ENCODE measurements around the gene DNAJC2. TPM values are rescaled to one million over a fixed set of nuclear protein-coding genes. Genes with fewer than 3 reads are reported as not detected.
A peak's percentile ranks its signal among the peaks of the same experiment; 100 is the strongest.
"Not testable (repeated sequence)": the region's sequence is repeated elsewhere in the genome, so short reads cannot be mapped to it uniquely, and the experiment has no call there.

DNAJC2 gene
- total and polyA plus RNA-seq, 11 donors = 6.9 to 24.5 (median 13.6) TPM

- H3K4me1 ChIP-seq = peaks cover 0 to 20% (median 1%) of the 10 kb centered on the region in 12 donors
- TF ChIP-seq CTCF (IDR thresholded peaks at IDR 0.05) = peak in 4 of 12 donors; percentile 8 to 31 (median 13)
- WGBS, 4 donors = 48 to 56% (median 48%) methylated on average over 3 of the region's 3 CpGs
- ATAC-seq; H3K27me3 ChIP-seq; H3K4me3 ChIP-seq; H3K9me3 ChIP-seq; DNase-seq; H3K36me3 ChIP-seq; H3K27ac ChIP-seq; intact Hi-C loops (cut with DNase I): not testable (repeated sequence)
Observed at GRCh38 chr7:103282802-103283427, 61.7 kb downstream of the DNAJC2 start.

DNA sequence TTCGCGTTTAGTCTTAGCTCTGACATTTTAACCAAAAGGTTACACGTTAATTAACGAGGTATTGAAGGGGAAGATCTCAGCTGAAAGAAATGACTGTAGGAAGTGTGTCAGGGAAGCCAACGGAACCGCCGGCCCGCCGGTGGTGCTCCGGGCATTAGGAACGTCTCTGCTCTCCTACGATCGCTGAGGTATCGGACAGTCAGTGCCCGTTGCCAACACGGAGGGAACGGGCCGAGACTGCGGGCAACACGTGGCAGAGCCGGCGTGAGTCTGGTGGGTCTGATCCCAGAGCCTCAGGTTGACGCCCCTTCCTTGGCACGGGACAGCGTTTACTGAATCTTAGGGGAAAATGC lies 63.8 kb downstream of the DNAJC2 start:
- H3K36me3 ChIP-seq; H3K27me3 ChIP-seq; H3K9me3 ChIP-seq; intact Hi-C loops (cut with DNase I): not testable (repeated sequence)
- Histone ChIP-seq H3K27ac (peak overlapping the region in 10 of 12 donors; percentile 3 to 69 (median 54)), H3K4me1 (peaks cover 0 to 20% (median 1%) of the 10 kb centered on the region in 12 donors), H3K4me3 (peak overlapping the region; percentile 31 to 83 (median 60))
- ATAC-seq (peak in 3 of 4 donors; percentile 30 to 51 (median 36)), DNase-seq (peak in 3 of 5 donors; percentile 19 to 61 (median 26))
- 0 to 1% (median 1%) methylated on average over 25 of the region's 25 CpGs for whole genome bisulfite sequencing, 4 donors

DNA sequence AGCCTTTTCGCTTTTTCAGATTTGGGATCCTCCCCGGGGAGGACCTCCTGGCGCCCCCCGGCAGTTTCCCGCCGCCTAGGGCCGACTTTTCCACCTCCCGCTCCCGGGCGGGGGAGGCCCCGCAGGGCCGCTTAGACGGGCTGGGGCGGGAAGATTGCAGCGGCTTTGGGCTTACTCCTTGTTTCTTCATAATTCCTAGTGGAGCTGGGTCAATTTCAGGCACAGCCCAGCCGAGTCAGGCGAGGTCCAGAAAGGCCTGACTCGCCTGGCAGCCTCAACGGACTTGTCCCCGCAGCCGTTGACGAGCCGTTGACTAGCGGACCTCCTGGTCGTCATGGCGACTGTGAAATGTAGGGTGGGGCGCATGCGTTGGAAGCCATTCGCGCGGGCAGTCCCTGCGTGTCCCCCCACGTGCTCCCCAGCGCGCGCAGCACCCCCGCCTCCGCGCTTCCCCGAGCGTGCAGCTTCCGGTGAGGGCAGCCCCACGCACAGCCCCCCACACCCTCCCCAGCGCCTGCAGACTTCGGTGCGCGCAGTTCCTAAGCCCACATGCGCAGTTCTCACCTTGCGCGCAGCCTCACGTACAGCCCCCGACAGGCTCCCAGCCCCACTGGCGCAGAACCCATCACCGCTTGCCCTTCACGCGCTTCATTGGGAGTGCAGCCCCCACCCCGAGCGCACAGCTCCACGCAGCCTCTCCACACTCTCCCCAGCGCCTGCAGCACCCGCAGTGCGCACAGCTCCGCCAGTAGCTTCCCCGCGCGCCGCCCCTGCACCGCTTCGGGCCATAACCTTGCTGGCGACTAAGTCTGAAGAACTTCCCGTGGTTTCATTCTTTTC lies 64.4 kb downstream of the DNAJC2 start:
- H3K36me3 ChIP-seq; H3K9me3 ChIP-seq; H3K27me3 ChIP-seq; intact Hi-C loops (cut with DNase I): not testable (repeated sequence)
- 0 to 1% (median 1%) methylated on average over 45 to 71 of the region's 71 CpGs for WGBS, 4 donors
- peak overlapping the region in 10 of 12 donors; percentile 3 to 69 (median 54) for H3K27ac ChIP-seq
- ATAC-seq (peak; percentile 78 to 92 (median 90)), DNase-seq (peak; percentile 60 to 88 (median 72))
- peak overlapping the region; percentile 31 to 83 (median 60) for H3K4me3 ChIP-seq
- H3K4me1 ChIP-seq = peaks cover 0 to 20% (median 1%) of the 10 kb centered on the region in 12 donors

DNA sequence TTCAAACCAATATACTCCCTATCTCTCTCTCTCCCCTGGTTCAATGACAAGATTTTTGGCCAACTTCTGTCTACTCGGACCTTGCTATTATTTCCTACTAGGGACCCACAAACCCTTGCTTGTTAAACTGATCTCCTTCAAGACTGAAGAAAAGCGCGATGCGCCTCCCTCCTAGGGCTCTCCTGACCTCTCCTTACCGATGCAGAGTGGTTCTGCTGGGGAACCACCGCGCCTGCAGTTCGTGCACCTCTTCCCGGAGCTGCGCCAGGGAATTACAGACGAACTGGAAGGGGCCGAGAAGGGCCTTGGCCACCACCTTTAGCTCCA lies 65.0 kb downstream of the DNAJC2 start:
- DNase-seq; H3K36me3 ChIP-seq; intact Hi-C loops (cut with DNase I); H3K9me3 ChIP-seq; H3K27me3 ChIP-seq: not testable (repeated sequence)
- Histone ChIP-seq H3K4me1 (peaks cover 0 to 20% (median 1%) of the 10 kb centered on the region in 12 donors), H3K27ac (peak overlapping the region in 5 of 12 donors; percentile 32 to 68 (median 53)), H3K4me3 (peak overlapping the region; percentile 31 to 83 (median 60))
- peak; percentile 15 to 61 (median 45) for ATAC-seq
- WGBS, 4 donors = 0 to 2% (median 1%) methylated on average over 8 to 12 of the region's 12 CpGs

GRCh38 chr7:103278195-103278594 lies 66.4 kb downstream of the DNAJC2 start:
- H3K27me3 ChIP-seq; intact Hi-C loops (cut with DNase I); H3K4me3 ChIP-seq; H3K9me3 ChIP-seq; H3K27ac ChIP-seq; ATAC-seq; DNase-seq; H3K36me3 ChIP-seq: not testable (repeated sequence)
- 65 to 82% (median 74%) methylated on average over 2 of the region's 2 CpGs for WGBS, 4 donors
- peaks cover 0 to 20% (median 1%) of the 10 kb centered on the region in 12 donors for H3K4me1 ChIP-seq

DNA sequence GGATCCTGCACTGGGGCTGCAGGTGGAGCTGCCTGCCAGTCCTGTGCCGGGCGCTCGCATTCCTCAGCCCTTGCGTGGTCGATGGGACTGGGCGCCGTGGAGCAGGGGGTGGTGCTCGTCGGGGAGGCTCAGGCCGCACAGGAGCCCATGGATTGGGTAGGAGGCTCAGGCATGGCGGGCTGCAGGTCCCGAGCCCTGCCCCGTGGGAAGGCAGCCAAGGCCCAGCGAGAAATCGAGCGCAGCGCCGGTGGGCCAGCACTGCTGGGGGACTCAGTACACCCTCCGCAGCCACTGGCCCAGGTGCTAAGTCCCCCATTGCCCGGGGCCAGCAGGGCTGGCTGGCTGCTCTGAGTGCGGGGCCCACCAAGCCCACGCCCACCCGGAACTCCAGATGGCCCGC lies 69.7 kb downstream of the DNAJC2 start:
- ATAC-seq; H3K4me3 ChIP-seq; H3K36me3 ChIP-seq; intact Hi-C loops (cut with DNase I); H3K9me3 ChIP-seq; H3K27me3 ChIP-seq; H3K27ac ChIP-seq; DNase-seq: not testable (repeated sequence)
- 96 to 100% (median 97%) methylated on average over 4 to 24 of the region's 24 CpGs for WGBS, 4 donors
- peaks cover 0 to 11% (median 1%) of the 10 kb centered on the region in 12 donors for H3K4me1 ChIP-seq

DNA sequence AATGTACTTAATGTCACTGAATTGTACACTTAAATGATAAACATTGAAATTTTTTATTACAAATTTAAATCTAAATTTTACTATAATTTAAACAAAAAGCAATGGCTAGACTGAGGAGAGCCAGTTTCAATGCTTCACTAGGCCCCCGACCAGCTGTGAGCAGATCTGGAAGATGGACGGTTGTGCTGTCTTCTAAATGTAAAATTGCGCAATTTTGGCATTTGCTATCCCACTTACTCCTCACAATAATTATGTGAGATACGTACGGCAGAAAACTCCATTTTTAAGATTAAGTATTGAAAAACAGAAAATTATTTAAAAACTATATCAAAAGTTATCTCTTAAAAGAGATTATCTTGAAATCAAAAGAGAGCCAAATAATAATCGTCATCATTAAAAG lies 71.2 kb downstream of the DNAJC2 start:
- H3K9me3 ChIP-seq; H3K36me3 ChIP-seq; H3K27me3 ChIP-seq; H3K27ac ChIP-seq; DNase-seq; H3K4me3 ChIP-seq; H3K4me1 ChIP-seq; ATAC-seq; intact Hi-C loops (cut with DNase I): not testable (repeated sequence)
- WGBS, 4 donors = 91 to 93% (median 92%) methylated on average over 6 of the region's 6 CpGs

DNA sequence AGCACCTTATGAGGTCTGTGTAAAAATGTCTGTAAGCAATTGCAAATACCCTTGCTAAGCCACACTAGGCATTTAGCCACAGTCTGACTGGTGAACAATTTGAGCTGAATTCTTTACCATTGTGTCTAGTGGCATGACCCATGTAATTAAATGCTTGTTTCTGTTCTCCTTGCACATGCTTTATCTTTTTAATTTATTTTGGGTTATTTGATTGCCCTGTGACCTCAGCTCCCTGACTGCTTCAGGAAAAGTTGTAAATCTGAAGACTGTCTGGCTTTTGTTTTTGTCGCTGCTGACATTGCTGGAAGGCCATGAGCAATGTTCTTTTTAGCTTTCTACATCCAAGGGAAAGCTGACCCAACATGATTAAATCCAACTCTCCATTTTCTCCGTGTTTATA lies 78.3 kb downstream of the DNAJC2 start:
- H3K4me1 ChIP-seq; DNase-seq; H3K4me3 ChIP-seq; H3K27ac ChIP-seq; intact Hi-C loops (cut with DNase I); ATAC-seq; H3K27me3 ChIP-seq; H3K36me3 ChIP-seq; H3K9me3 ChIP-seq: not testable (repeated sequence)
- WGBS, 4 donors = 35 to 40% (median 37%) methylated on average over 2 of the region's 2 CpGs

- intact Hi-C loops (cut with DNase I); H3K36me3 ChIP-seq; H3K27me3 ChIP-seq; H3K9me3 ChIP-seq; H3K27ac ChIP-seq; DNase-seq; H3K4me1 ChIP-seq; H3K4me3 ChIP-seq; ATAC-seq: not testable (repeated sequence)
- 89 to 96% (median 92%) methylated on average over 2 of the region's 2 CpGs for WGBS, 4 donors
Observed at GRCh38 chr7:103264054-103264453, 80.5 kb downstream of the DNAJC2 start.

Measured in heart left ventricle (tissue), 16 donors.